ENCODE results near the gene CARMIL1.
"Not testable (repeated sequence)": the region's sequence is repeated elsewhere in the genome, so short reads cannot be mapped to it uniquely, and the experiment has no call there.

Gene CARMIL1

DNA sequence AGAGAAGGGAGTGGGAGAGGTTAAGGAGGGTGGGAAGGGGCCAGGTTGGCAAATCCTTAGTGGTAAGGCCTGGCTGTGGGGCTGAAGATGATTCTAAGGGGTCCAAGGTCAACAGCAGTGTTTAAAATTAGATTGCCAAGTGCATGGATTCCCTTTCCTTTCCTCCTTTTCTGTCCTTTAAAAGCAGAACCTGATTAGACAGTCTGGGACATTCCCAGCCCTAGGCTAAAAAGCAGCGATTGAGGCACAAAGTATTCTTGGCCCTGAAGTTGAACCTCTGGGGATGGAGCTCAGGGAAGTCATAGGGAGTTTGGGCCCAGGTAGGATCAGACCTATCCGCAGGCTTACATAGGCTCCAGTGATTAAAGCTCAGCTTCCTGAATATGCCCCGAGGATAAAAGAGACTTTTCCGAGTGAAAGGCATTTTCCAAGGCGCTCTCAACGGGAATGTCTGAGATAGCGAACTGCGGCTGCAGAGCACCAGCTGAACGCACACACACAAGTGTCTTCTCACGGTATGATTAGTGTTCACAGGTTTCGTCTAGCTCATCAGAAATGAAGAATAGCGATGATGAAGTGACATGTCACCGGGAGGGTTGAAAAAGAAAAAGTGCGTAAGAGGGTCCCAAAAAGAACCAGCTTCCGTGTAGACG, 787 bp upstream of the CARMIL1 start:
- no peak for DNase-seq

- DNase-seq, result no peak
These were observed 672 bp downstream of the CARMIL1 start for GRCh38 chr6:25279748-25280343.

GRCh38 chr6:25280344-25281074, 1.3 kb downstream of the CARMIL1 start:
- peak; percentile 25 for DNase-seq

DNA sequence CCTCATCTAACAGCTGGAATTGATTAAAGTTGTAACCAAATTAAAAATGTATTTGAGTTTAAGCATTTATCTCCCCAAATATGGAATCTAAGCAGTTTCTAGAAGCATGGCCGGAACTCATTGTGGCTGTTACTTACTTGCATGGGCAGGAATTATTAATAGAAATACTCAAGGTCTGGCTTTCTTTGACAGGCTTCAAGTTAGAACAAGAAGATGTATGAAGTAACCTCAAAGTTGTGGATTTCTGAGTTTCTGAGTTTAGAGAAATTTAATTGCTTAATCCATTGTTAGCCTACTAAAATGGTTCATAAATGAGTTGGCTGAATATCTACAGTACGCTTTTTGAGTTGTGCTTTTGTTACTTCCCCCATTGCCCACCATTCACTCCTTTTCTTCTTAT, 7.7 kb downstream of the CARMIL1 start:
- no peak for DNase-seq

DNA sequence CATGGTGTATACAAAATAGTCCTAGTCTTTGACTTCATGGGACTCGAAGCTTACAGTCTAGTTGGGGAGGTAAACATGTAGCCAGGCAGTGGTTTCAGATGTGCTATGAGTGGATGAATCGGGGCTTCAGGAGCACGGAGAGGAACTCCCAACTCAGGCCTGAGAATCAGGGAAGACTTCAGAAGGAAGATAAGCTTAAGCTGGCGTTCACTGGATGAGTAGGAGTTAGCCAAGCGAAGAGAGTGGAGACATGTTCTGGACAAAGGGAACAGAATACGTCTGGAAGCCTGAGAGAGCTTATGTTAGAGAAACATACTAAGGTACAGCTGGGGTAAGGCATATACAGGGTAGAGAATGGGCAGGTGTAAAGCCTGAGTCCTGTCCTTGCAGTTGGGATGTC, 8.8 kb downstream of the CARMIL1 start:
- DNase-seq, result no peak

- no peak for DNase-seq
These were observed 9.3 kb downstream of the CARMIL1 start for GRCh38 chr6:25288518-25288917.

DNA sequence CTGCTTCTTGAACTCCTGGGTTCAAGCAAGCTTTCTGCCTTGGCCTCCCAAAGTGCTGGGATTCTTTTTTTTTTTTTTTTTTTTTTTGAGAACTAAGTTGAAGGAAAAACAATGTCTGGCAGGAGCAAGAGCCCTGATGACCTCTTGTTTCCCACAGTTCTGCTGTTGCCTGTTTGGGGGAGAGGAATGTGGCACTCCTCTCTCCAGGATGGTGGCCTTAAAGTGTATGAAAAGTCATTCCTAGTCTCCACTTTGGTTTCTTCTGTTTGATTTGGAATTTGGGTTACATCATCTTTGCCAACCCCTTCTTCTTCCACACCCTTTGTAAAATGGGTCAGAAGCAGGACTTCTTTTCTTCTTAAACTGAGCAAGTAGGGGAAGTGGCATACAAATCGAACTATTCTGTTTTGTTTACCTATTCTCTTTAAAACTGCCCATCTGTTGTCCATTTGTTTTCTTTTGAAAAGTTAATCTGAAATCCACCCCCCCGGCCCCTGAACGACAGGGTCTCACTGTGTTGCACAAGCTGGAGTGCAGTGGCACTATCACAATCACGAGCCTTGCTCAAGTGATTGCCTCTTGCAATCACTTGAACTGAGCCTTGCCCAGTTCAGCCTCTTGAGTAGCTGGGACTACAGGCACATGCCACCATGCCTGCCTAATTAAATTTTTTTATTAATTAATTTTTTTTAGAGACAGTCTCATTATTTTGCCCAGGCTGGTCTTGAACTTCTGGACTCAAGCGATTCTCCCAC, 11.3 kb downstream of the CARMIL1 start:
- no peak for DNase-seq

- no peak for DNase-seq
These were observed 13.2 kb downstream of the CARMIL1 start for GRCh38 chr6:25292384-25292783.

- no peak for DNase-seq
These were observed 16.5 kb downstream of the CARMIL1 start for GRCh38 chr6:25295651-25296050.

- no peak for DNase-seq
These were observed 17.2 kb downstream of the CARMIL1 start for GRCh38 chr6:25296217-25296905.

DNA sequence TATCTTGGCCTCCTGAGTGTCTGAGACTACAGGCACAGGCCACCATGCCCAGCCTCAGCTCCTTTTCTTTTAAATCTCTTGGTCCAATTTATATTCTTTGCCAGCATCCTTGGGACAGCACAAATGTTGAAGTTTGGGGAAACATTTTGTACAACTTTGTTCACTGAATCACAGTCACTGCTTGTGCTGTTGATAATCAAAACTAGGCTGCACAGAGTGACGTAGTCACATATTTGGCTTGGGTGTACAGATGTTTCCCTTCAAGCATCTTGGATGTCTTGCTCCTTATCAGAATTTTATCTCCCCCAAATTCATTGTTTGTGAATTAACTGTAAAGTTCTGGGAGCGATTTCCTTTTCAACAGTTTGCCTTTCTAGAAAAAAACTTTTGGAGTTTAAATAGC, 17.9 kb downstream of the CARMIL1 start:
- no peak for DNase-seq

- DNase-seq, result no peak
These were observed 18.8 kb downstream of the CARMIL1 start for GRCh38 chr6:25297823-25298522.

GRCh38 chr6:25298523-25298865, 19.3 kb downstream of the CARMIL1 start:
- not testable (repeated sequence) for DNase-seq

DNA sequence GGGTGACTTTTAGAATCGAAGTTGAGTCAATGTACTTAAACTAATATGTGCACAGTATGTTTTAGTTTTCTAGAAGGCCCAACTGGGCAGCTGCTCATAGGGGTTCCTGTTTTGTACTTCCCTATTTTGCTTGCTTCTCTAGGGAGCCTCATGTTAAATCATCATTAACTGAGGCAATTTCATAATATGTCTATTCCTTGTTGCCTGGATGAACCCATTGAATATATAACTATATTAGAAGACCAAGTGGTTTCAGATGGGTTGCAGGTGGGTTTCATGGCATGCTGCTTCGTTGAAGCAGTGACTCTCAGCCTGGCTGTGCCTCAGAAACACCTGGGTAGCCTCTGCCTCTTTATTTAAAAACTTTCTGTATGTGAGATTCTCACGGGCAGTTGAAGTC, 22.2 kb downstream of the CARMIL1 start:
- no peak for DNase-seq

DNA sequence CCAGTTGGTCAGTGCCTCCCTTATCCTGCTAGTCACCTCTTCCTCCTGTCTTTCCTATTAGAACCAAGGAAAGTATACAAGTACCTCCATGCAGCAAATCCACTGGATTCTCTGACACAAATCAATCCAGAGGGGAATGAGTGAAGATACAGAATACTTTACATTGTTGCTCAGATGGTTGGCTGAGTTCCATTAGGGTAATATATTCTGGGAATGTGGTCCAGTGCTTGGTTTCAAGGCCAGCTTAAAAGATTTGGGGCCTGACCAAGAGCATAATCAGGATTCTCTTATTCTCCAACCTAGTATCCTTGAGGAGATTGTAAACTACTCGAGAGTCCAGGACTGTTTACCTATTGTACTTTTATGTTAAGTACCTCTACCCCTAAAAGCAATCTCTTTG, 23.0 kb downstream of the CARMIL1 start:
- no peak for DNase-seq

- no peak for DNase-seq
These were observed 23.5 kb downstream of the CARMIL1 start for GRCh38 chr6:25302677-25303128.

- no peak for DNase-seq
These were observed 24.1 kb downstream of the CARMIL1 start for GRCh38 chr6:25303254-25303653.

GRCh38 chr6:25306379-25306778, 27.2 kb downstream of the CARMIL1 start:
- DNase-seq, result no peak

DNA sequence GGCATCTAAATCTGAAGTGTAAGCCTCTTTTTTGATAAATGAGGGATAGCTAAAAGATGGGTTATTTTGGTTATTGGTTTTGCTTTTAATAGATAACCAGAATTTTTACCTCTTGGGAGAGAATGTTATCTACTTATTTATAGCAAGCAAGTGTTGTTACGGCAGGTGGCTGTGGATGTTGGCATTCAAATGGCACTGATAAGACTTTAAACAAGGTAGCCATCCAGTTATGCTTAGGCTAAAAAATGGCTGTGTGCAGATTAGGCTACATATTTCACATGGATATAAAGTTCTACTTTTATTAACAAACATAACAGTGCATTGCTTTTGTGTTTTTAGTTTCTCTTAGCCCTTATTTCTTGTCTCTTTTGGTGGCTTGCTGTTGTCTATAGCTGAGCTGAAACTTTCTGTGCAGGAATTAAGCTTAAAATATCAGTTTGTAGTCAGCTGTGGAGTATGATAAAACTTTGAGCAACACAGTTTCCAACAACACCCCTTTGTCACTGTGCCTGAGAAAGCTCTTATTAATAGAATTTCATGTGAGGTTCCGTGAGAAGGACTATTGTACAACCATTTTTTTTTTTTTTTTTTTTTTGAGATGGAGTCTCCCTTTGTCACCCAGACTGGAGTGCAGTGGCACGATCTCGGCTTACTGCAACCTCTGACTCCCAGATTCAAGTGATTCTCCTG, 28.8 kb downstream of the CARMIL1 start:
- DNase-seq, result no peak

- no peak for DNase-seq
These were observed 30.7 kb downstream of the CARMIL1 start for GRCh38 chr6:25309886-25310285.

DNA sequence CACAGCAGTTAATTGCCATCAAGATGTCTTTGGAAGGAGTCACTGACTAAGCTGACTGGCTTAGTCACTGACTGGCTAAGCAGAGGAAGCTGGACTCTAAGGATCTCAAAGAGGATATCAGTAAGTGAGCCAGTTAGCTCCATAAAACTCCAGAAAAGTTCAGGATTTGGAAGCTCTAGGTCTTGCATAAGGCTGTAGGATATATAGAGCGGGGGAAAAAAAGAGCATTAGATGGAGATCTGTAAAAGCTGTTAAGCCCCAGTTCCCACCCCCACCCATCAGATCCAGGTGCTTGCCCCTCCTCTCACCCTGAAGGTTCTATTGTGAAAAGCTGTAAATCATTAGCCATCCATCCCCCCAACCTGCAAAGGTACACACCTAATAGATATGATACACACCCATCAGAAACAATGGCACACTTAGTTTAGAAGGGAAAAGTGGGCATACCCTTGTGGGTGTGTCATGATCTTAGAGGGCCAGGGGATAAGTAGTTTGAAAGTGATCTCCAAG, 32.2 kb downstream of the CARMIL1 start:
- DNase-seq, result no peak

Data from activated T-cell treated with anti-CD3 and anti-CD28 coated beads, Interleukin-2, amount 50 U/mL, for 1 hour (primary cell).